CD4-positive, alpha-beta T cell (primary cell): Measurements from ENCODE around the gene COL18A1. TPM values are rescaled to one million over a fixed set of nuclear protein-coding genes. Genes with fewer than 3 reads are reported as not detected.

Experiments
- ATAC-seq: fragments of 200-7000 bp; cut with Tn5 transposase; one replicate; pipeline ENCODE4 v1.10.0; 2022; ENCODE audit warnings: mild to moderate bottlenecking; ENCODE audit not compliant: poor library complexity
- CTCF ChIA-PET: fragments of 350-600 bp; sonication (Branson Sonifier 250); formaldehyde crosslinking; loops from one replicate; lab custom pipeline; 2021; ENCODE audit warnings: antibody characterized with exemption, inconsistent platforms; lab: Charles Lee
- POLR2A ChIA-PET: fragments of 350-600 bp; sonication (Branson Sonifier 250); formaldehyde crosslinking; loops from one replicate; lab custom pipeline; 2021; ENCODE audit warnings: antibody characterized with exemption, inconsistent platforms; lab: Charles Lee
- DNase-seq, 14 experiments: peaks; one replicate each; pipeline ENCODE4 v3.0.0-alpha.2; 2013 to 2020; ENCODE audit warnings: mixed read lengths in 2 of 14
- H3K27ac ChIP-seq, 2 donors: one replicate each; pipeline versions ENCODE4 v1.5.1 to v1.7.0; 2013; ENCODE audit warnings: low read length in 2 of 2, low read depth in 1 of 2, mild to moderate bottlenecking in 1 of 2
- H3K27me3 ChIP-seq, 2 experiments: 1 replicate in 1 of 2; 2 replicates in 1 of 2; pipeline versions ENCODE4 v1.6.1 to v1.7.0; 2013; ENCODE audit warnings: low read length in 2 of 2, control low read depth in 1 of 2, mild to moderate bottlenecking in 1 of 2, moderate library complexity in 1 of 2; ENCODE audit not compliant: insufficient read depth in 2 of 2, control insufficient read depth in 1 of 2
- H3K36me3 ChIP-seq: one replicate; pipeline ENCODE4 v1.6.1; 2013; ENCODE audit warnings: low read length, control low read depth; ENCODE audit not compliant: insufficient read depth
- H3K4me1 ChIP-seq: one replicate; pipeline ENCODE4 v1.6.1; 2013; ENCODE audit warnings: low read length, control low read depth; ENCODE audit not compliant: insufficient read depth
- H3K4me3 ChIP-seq: one replicate; pipeline ENCODE4 v1.5.1; 2013; ENCODE audit warnings: mild to moderate bottlenecking, low read length, moderate library complexity
- H3K9me3 ChIP-seq, 2 experiments: 1 replicate in 1 of 2; 2 replicates in 1 of 2; pipeline versions ENCODE4 v1.6.1 to v1.7.0; 2013; ENCODE audit warnings: low read length in 2 of 2, mild to moderate bottlenecking in 2 of 2, control low read depth in 1 of 2, moderate library complexity in 1 of 2; ENCODE audit not compliant: control insufficient read depth in 1 of 2, insufficient read depth in 1 of 2
- H3K27ac Mint-ChIP-seq: one replicate; pipeline ENCODE4 v1.8.0; 2020; ENCODE audit warnings: mixed read lengths
- H3K27me3 Mint-ChIP-seq: one replicate; pipeline ENCODE4 v1.8.0; 2021; ENCODE audit warnings: mixed read lengths
- H3K36me3 Mint-ChIP-seq: one replicate; pipeline ENCODE4 v1.8.0; 2021; ENCODE audit warnings: low read depth, mixed read lengths
- H3K4me1 Mint-ChIP-seq: one replicate; pipeline ENCODE4 v1.8.0; 2021; ENCODE audit warnings: low read depth, mixed read lengths
- H3K4me3 Mint-ChIP-seq: one replicate; pipeline ENCODE4 v1.8.0; 2020; ENCODE audit warnings: mild to moderate bottlenecking, mixed read lengths
- H3K9me3 Mint-ChIP-seq: one replicate; pipeline ENCODE4 v1.8.0; 2020; ENCODE audit warnings: mixed read lengths
- intact Hi-C, 2 experiments: fragments of 100-400 bp; cut with DNase I in 1 of 2; cut with micrococcal nuclease in 1 of 2; formaldehyde crosslinking; loops; one replicate each; pipeline versions ENCODE4 v1.15.1 to v1.9.0; 2023 to 2025; cut with DNase I, micrococcal nuclease
- total RNA-seq, 174 experiments: library from RNA in 2 of 174; stranded (reverse) in 2 of 174; gene quantifications; one replicate each; pipeline ENCODE4 v1.2.3 and lab custom pipeline; 2021 to 2026
- TF ChIP-seq, protein P1 (sequence below): fragments of 200-600 bp; IDR thresholded peaks from one replicate; pipeline ENCODE4 v1.8.0; 2022; ENCODE audit warnings: antibody characterized with exemption, mild to moderate bottlenecking

Gene COL18A1
- total RNA-seq, 2 experiments from 2014 or later, result 15.2 to 16.0 TPM

DNA sequence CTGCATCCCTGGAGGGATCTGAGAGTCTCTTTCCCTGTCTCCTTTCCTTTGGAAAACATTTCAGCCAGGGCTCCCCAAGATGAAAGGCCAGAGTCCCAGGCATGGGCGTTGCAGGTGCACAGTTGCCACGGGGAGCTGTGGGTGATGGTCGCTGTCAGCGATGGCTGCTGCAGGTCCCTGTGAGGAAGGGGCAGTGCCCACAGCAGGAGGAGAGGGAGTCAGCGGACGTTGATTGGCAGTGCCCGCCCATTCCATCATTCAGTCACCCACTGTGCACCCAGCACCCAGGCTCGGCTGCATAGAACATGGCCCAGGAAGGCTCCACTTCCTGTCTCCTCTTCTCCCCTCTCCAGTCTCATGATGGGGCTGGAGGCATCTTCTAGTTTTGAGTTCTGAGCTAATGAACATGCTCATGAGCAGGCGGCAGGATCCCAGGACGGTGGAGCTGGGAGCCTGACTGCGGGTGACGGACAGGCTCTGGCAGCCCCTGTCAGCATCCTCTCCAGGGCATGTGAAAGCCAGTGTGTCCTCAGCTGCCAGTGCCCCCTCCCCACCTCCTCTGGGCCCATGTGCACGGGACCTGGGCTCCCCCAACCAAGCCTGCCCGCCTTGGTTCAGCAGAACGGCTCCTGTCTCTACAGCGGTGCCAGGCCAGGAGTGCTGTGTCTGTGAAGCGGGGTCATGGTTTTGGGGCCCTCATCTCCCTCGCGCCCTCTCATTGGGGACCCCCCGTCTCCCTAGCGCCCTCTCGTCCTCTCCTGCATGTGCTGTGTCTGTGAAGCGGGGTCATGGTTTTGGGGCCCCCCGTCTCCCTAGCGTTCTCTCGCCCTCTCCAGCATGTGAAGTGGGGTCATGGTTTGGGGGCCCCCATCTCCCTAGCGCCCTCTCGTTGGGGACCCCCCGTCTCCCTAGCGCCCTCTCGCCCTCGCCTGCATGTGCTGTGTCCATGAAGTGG is 24.5 kb downstream of the COL18A1 start:
- no peak overlapping the region for H3K4me3 Mint-ChIP-seq

DNA sequence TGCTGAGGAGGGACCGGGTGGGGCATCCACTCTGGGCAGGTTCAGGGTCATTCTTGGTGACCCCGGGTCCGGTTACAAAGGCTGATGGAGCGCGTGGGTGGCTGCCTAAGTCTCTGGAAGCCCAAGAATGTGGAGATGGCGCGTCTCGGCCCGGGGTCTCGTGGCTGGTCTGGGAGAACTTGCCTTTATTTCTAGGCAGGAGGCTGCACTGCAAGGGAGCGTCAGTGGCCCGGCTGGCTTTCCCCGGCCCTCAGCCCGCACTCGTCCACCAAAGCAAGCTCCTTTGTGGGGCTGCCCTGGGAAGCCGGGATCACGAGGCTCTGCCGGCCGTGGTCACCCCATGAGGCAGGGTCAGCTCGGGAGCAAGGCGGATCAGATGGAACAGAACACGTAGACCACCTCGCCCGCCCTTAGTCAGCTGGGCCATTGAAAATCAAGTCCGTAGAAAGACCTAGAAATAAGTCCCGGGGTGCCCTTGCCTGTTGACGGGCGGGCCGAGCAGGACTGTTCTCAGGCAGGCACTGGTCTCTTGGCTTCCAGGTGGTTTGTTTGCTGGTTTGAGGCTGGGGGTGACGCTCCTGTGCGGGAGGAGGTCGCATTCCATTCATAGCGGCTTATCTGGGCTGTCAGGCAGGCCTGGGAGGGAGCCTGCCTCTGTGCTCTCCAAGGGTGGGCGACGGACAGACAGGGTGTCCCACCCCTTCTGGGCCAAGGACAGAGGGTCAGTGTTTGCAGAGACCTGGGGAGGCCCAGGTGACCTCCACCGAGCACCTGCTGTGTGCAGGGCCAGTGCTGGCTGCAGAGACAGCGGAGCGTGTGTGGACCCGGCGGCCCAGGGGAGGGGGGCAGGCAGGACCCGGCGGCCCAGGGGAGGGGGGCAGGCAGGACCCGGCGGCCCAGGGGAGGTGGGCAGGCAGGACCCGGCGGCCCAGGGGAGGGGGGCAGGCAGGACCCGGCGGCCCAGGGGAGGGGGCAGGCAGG is 25.8 kb downstream of the COL18A1 start:
- TF ChIP-seq, protein P1, sequence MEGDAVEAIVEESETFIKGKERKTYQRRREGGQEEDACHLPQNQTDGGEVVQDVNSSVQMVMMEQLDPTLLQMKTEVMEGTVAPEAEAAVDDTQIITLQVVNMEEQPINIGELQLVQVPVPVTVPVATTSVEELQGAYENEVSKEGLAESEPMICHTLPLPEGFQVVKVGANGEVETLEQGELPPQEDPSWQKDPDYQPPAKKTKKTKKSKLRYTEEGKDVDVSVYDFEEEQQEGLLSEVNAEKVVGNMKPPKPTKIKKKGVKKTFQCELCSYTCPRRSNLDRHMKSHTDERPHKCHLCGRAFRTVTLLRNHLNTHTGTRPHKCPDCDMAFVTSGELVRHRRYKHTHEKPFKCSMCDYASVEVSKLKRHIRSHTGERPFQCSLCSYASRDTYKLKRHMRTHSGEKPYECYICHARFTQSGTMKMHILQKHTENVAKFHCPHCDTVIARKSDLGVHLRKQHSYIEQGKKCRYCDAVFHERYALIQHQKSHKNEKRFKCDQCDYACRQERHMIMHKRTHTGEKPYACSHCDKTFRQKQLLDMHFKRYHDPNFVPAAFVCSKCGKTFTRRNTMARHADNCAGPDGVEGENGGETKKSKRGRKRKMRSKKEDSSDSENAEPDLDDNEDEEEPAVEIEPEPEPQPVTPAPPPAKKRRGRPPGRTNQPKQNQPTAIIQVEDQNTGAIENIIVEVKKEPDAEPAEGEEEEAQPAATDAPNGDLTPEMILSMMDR, result no peak
- ChIA-PET CTCF (no interaction called here), POLR2A (no interaction called here)
- DNase-seq (no peak), ATAC-seq (no peak)
- no peaks in the 10 kb centered on the region for H3K9me3 Mint-ChIP-seq
- H3K27ac Mint-ChIP-seq, result no peak overlapping the region
- H3K27me3 Mint-ChIP-seq, result peaks cover 4% of the 10 kb centered on the region
- H3K4me3 ChIP-seq, result no peak overlapping the region
- H3K36me3 ChIP-seq, result no peaks in the 10 kb centered on the region
- H3K4me1 Mint-ChIP-seq, result peaks cover 2% of the 10 kb centered on the region
- no peak overlapping the region for H3K4me3 Mint-ChIP-seq
- no peaks in the 10 kb centered on the region for H3K36me3 Mint-ChIP-seq
- H3K27ac ChIP-seq, result no peak overlapping the region
- H3K4me1 ChIP-seq, result no peaks in the 10 kb centered on the region
- H3K9me3 ChIP-seq, result peaks cover 0 to 4% of the 10 kb centered on the region in 2 experiments
- no peaks in the 10 kb centered on the region for H3K27me3 ChIP-seq
- intact Hi-C loops, result loop anchor here in 1 of 2 experiments (10.0 kb wide), 1 partner anchor 76 kb away; no protein-coding TSS in a partner anchor

More for the DNA sequence above, 24.5 kb downstream of the COL18A1 start:
- DNase-seq, result no peak
- Histone ChIP-seq H3K4me1 (no peaks in the 10 kb centered on the region), H3K27ac (no peak overlapping the region), H3K4me3 (no peak overlapping the region), H3K36me3 (no peaks in the 10 kb centered on the region), H3K27me3 (no peaks in the 10 kb centered on the region), H3K9me3 (no peaks in the 10 kb centered on the region)
- H3K27ac Mint-ChIP-seq, result no peak overlapping the region
- ATAC-seq, result no peak
- ChIA-PET POLR2A (no interaction called here), CTCF (no interaction called here)
- H3K36me3 Mint-ChIP-seq, result no peaks in the 10 kb centered on the region
- intact Hi-C loops, result loop anchor here in 1 of 2 experiments (10.0 kb wide), 1 partner anchor 75 kb away; no protein-coding TSS in a partner anchor
- H3K27me3 Mint-ChIP-seq, result peaks cover 2% of the 10 kb centered on the region
- H3K9me3 Mint-ChIP-seq, result no peaks in the 10 kb centered on the region
- TF ChIP-seq, protein P1, result no peak
- no peaks in the 10 kb centered on the region for H3K4me1 Mint-ChIP-seq
